Ascending aorta (tissue), 2 donors: ENCODE results near the gene SERINC5. TPM values are rescaled to one million over a fixed set of nuclear protein-coding genes. Genes with fewer than 3 reads are reported as not detected.

Source experiments
- DNase-seq, 2 donors: peaks; one replicate each; pipeline ENCODE4 v3.0.0-alpha.2; 2019; ENCODE audit warnings: low spot score in 2 of 2
- H3K27ac ChIP-seq, 2 donors: fragments of 200-600 bp; sonication (generic); one replicate each; pipeline ENCODE4 v1.5.1; 2016 to 2017; ENCODE audit warnings: mild to moderate bottlenecking in 1 of 2
- H3K27me3 ChIP-seq: fragments of 200-600 bp; sonication (generic); one replicate; pipeline ENCODE4 v1.5.1; 2017
- H3K36me3 ChIP-seq, 2 donors: fragments of 200-600 bp; sonication (generic); one replicate each; pipeline ENCODE4 v1.5.1; 2016
- H3K4me1 ChIP-seq, 2 donors: fragments of 200-600 bp; sonication (generic); one replicate each; pipeline ENCODE4 v1.5.1; 2016 to 2017; ENCODE audit warnings: mild to moderate bottlenecking in 1 of 2
- H3K4me3 ChIP-seq, 2 donors: fragments of 200-600 bp; sonication (generic); one replicate each; pipeline ENCODE4 v1.5.1; 2016 to 2017; ENCODE audit warnings: mild to moderate bottlenecking in 1 of 2
- H3K9me3 ChIP-seq, 2 donors: fragments of 200-600 bp; sonication (generic); one replicate each; pipeline ENCODE4 v1.5.1; 2016
- CTCF ChIP-seq, 3 experiments: fragments of 200-600 bp in 2 of 3; fragments of 450-650 bp in 1 of 3; sonication (generic) in 2 of 3; IDR thresholded peaks; one replicate each; pipeline ENCODE4 v1.5.1; 2016 to 2019; ENCODE audit warnings: antibody characterized with exemption in 3 of 3, mild to moderate bottlenecking in 1 of 3, moderate library complexity in 1 of 3
- intact Hi-C: fragments of 100-400 bp; cut with DNase I; formaldehyde crosslinking; loops from one replicate; pipeline ENCODE4 v1.15.1; 2023
- total RNA-seq: library from RNA; depleted of rRNA; stranded (reverse); fragments of >200 nt; gene quantifications from one replicate; pipeline ENCODE4 v1.1.0, GENCODE V29; 2016

SERINC5 gene
- total RNA-seq, 1 donor from 2014 or later, result 3.4 TPM

GRCh38 chr5:80195837-80196400 lies 59.9 kb downstream of the SERINC5 start:
- Histone ChIP-seq H3K4me3 (no peak overlapping the region), H3K4me1 (peaks cover 0 to 20% of the 10 kb centered on the region in 2 donors), H3K27me3 (no peaks in the 10 kb centered on the region), H3K9me3 (no peaks in the 10 kb centered on the region), H3K27ac (no peak overlapping the region), H3K36me3 (peaks cover 0 to under 1% of the 10 kb centered on the region in 2 donors)
- TF ChIP-seq CTCF (IDR thresholded peaks at IDR 0.05), result no peak
- intact Hi-C loops, result no loop called here
- DNase-seq, result no peak

GRCh38 chr5:80194468-80194867 lies 61.4 kb downstream of the SERINC5 start:
- intact Hi-C loops, result loop anchor here (5.0 kb wide), 1 partner anchor 63 kb away; the partner anchor contains the start of gene SERINC5

GRCh38 chr5:80193401-80193800 lies 62.4 kb downstream of the SERINC5 start:
- Histone ChIP-seq H3K4me3 (no peak overlapping the region), H3K36me3 (no peaks in the 10 kb centered on the region), H3K27me3 (no peaks in the 10 kb centered on the region), H3K27ac (peak overlapping the region in 1 of 2 donors; percentile 54), H3K4me1 (peaks cover 0 to 20% of the 10 kb centered on the region in 2 donors), H3K9me3 (no peaks in the 10 kb centered on the region)
- TF ChIP-seq CTCF (IDR thresholded peaks at IDR 0.05), result no peak
- intact Hi-C loops, result loop anchor here (5.0 kb wide), 1 partner anchor 64 kb away; the partner anchor contains the start of gene SERINC5
- no peak for DNase-seq

More at GRCh38 chr5:80194468-80194867, 61.4 kb downstream of the SERINC5 start:
- Histone ChIP-seq H3K27me3 (no peaks in the 10 kb centered on the region), H3K4me1 (peaks cover 0 to 20% of the 10 kb centered on the region in 2 donors), H3K4me3 (no peak overlapping the region), H3K27ac (no peak overlapping the region), H3K36me3 (no peaks in the 10 kb centered on the region), H3K9me3 (no peaks in the 10 kb centered on the region)
- no peak for DNase-seq
- TF ChIP-seq CTCF (IDR thresholded peaks at IDR 0.05), result no peak

GRCh38 chr5:80192507-80193241 lies 63.2 kb downstream of the SERINC5 start:
- Histone ChIP-seq H3K4me3 (no peak overlapping the region), H3K36me3 (no peaks in the 10 kb centered on the region), H3K27ac (peak overlapping the region; percentile 33 to 54), H3K9me3 (no peaks in the 10 kb centered on the region), H3K4me1 (peaks cover 0 to 18% of the 10 kb centered on the region in 2 donors), H3K27me3 (no peaks in the 10 kb centered on the region)
- intact Hi-C loops, result loop anchor here (5.0 kb wide), 1 partner anchor 65 kb away; the partner anchor contains the start of gene SERINC5
- TF ChIP-seq CTCF (IDR thresholded peaks at IDR 0.05), result no peak
- DNase-seq, result no peak

GRCh38 chr5:80191991-80192398 lies 63.9 kb downstream of the SERINC5 start:
- no peaks in the 10 kb centered on the region for H3K9me3 ChIP-seq
- no peaks in the 10 kb centered on the region for H3K36me3 ChIP-seq
- TF ChIP-seq CTCF (IDR thresholded peaks at IDR 0.05), result no peak
- no peak for DNase-seq
- peaks cover 0 to 18% of the 10 kb centered on the region in 2 donors for H3K4me1 ChIP-seq
- H3K27me3 ChIP-seq, result no peaks in the 10 kb centered on the region
- no peak overlapping the region for H3K4me3 ChIP-seq
- intact Hi-C loops, result loop anchor here (5.0 kb wide), 1 partner anchor 65 kb away; the partner anchor contains the start of gene SERINC5
- peak overlapping the region; percentile 4 to 54 for H3K27ac ChIP-seq
